Activated CD4-positive, alpha-beta T cell treated with anti-CD3 and anti-CD28 coated beads, Interleukin-2, amount 10 ng/mL, durations not matched to agents 7 days and 5 days (primary cell): Measurements from ENCODE around the gene SUGP1. TPM values are rescaled to one million over a fixed set of nuclear protein-coding genes. Genes with fewer than 3 reads are reported as not detected.

ENCODE experiments used
- CTCF ChIA-PET: fragments of 350-600 bp; sonication (Branson Sonifier 250); formaldehyde crosslinking; loops from one replicate; lab custom pipeline; 2021; ENCODE audit warnings: antibody characterized with exemption; lab: Charles Lee
- POLR2A ChIA-PET: fragments of 350-600 bp; sonication (Branson Sonifier 250); formaldehyde crosslinking; loops from one replicate; lab custom pipeline; 2021; ENCODE audit warnings: antibody characterized with exemption; lab: Charles Lee
- DNase-seq: peaks from one replicate; pipeline ENCODE4 v3.0.0-alpha.2; 2020
- H3K27ac Mint-ChIP-seq: one replicate; pipeline ENCODE4 v1.8.0; 2021; ENCODE audit warnings: mild to moderate bottlenecking, moderate library complexity, mixed read lengths
- H3K27me3 Mint-ChIP-seq: one replicate; pipeline ENCODE4 v1.8.0; 2021; ENCODE audit warnings: mixed read lengths
- H3K36me3 Mint-ChIP-seq: one replicate; pipeline ENCODE4 v1.8.0; 2021; ENCODE audit warnings: low read depth, mixed read lengths
- H3K4me1 Mint-ChIP-seq: one replicate; pipeline ENCODE4 v1.8.0; 2021; ENCODE audit warnings: mixed read lengths
- H3K4me3 Mint-ChIP-seq: one replicate; pipeline ENCODE4 v1.8.0; 2021; ENCODE audit warnings: mild to moderate bottlenecking, moderate library complexity, mixed read lengths
- H3K9me3 Mint-ChIP-seq: one replicate; pipeline ENCODE4 v1.8.0; 2021; ENCODE audit warnings: mixed read lengths
- total RNA-seq, 2 experiments: library from RNA; stranded (reverse); gene quantifications; one replicate each; pipeline ENCODE4 v1.2.3, GENCODE V29; 2021

Gene SUGP1
- total RNA-seq, 2 experiments from 2014 or later = 70.8 to 73.1 TPM

GRCh38 chr19:19305696-19306095 is 14.6 kb downstream of the SUGP1 start:
- H3K4me1 Mint-ChIP-seq = no peaks in the 10 kb centered on the region
- H3K4me3 Mint-ChIP-seq = no peak overlapping the region
- no peaks in the 10 kb centered on the region for H3K9me3 Mint-ChIP-seq
- peaks cover 32% of the 10 kb centered on the region for H3K36me3 Mint-ChIP-seq
- no peak for DNase-seq
- H3K27ac Mint-ChIP-seq = no peak overlapping the region
- no peaks in the 10 kb centered on the region for H3K27me3 Mint-ChIP-seq
- ChIA-PET CTCF (no interaction called here), POLR2A (no interaction called here)

DNA sequence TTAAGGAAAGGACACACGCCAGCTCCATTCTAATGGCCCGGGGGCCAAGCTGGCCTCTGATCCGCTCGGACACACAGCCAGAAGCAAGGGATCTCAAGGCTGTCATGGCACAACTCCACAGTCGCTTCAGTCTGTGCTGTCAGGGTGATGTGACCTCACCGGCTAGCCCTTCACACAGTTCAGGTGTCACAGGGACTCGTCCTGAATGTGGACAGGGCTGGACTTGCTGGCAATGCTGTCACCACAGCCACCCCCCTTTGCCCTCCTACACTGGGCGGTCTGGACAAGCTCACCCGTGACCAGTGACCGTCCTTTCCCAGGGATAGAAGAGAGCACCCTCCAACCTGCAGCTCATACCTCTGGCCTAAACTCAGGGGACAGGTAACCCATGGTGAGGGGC is 15.2 kb downstream of the SUGP1 start:
- Mint-ChIP-seq H3K4me1 (no peaks in the 10 kb centered on the region), H3K27me3 (no peaks in the 10 kb centered on the region), H3K36me3 (peaks cover 28% of the 10 kb centered on the region), H3K27ac (no peak overlapping the region), H3K9me3 (no peaks in the 10 kb centered on the region), H3K4me3 (no peak overlapping the region)
- DNase-seq = no peak
- ChIA-PET POLR2A (no interaction called here), CTCF (interaction anchor here (1.1 kb wide), 1 partner anchor 17 kb away, joined by 3 read pairs; no protein-coding TSS in a partner anchor)

- H3K27me3 Mint-ChIP-seq = no peaks in the 10 kb centered on the region
- H3K9me3 Mint-ChIP-seq = no peaks in the 10 kb centered on the region
- no peak for DNase-seq
- H3K27ac Mint-ChIP-seq = no peak overlapping the region
- H3K36me3 Mint-ChIP-seq = peaks cover 24% of the 10 kb centered on the region
- no peaks in the 10 kb centered on the region for H3K4me1 Mint-ChIP-seq
- no peak overlapping the region for H3K4me3 Mint-ChIP-seq
- POLR2A ChIA-PET = no interaction called here
- CTCF ChIA-PET = interaction anchor here (0.6 to 1.1 kb wide), 2 partner anchors 16 to 45 kb away, joined by 3 read pairs; no protein-coding TSS in a partner anchor
These were observed 15.9 kb downstream of the SUGP1 start for GRCh38 chr19:19304186-19304965.

DNA sequence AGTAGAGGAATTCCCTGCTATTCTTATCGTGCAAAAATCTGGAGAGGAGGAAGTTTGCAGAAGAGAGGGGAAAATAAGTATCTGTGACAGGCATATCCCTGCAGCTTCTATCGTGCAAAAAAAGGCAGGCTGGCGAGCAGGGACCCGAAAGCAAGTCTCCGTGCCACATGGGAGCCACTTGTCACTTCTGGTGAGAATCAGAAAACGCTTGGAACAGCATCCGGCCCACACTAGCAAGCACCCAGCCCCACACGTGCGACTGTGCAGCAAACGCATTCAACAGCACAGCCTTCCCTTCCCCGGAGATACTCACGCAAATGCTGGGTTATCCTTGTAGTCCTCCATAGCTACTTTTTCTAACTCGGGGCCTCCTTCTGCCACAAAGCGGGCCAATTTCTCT is 16.9 kb downstream of the SUGP1 start:
- Mint-ChIP-seq H3K36me3 (peaks cover 21% of the 10 kb centered on the region), H3K27ac (no peak overlapping the region), H3K9me3 (no peaks in the 10 kb centered on the region), H3K4me3 (no peak overlapping the region), H3K4me1 (no peaks in the 10 kb centered on the region), H3K27me3 (no peaks in the 10 kb centered on the region)
- DNase-seq = no peak
- POLR2A ChIA-PET = no interaction called here
- CTCF ChIA-PET = interaction anchor here (0.6 kb wide), 1 partner anchor 331 kb away, joined by 5 read pairs; no protein-coding TSS in a partner anchor

DNA sequence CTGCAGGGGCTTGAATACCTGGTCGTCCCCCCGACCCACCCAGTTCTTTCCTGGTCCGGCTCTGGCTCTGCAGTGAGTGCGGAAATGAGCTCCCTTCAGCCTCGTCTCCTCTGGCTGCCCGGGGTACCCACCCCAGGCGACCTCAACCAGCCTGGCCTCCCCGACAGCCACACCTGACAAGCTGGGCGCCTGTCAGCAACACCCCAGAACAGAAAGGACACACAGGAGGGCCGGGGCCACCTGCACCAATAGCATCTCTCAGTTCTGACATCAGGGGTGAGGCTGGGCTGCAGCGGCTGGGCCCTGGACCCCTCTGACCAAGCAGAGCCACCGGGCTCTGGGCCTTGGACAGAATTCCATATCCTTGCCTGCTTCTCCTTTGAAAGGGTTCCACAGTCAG is 19.7 kb downstream of the SUGP1 start:
- DNase-seq = no peak
- POLR2A ChIA-PET = no interaction called here
- Mint-ChIP-seq H3K4me3 (no peak overlapping the region), H3K36me3 (peaks cover 20% of the 10 kb centered on the region), H3K9me3 (no peaks in the 10 kb centered on the region), H3K27me3 (no peaks in the 10 kb centered on the region), H3K27ac (no peak overlapping the region), H3K4me1 (no peaks in the 10 kb centered on the region)
- CTCF ChIA-PET = no interaction called here

DNA sequence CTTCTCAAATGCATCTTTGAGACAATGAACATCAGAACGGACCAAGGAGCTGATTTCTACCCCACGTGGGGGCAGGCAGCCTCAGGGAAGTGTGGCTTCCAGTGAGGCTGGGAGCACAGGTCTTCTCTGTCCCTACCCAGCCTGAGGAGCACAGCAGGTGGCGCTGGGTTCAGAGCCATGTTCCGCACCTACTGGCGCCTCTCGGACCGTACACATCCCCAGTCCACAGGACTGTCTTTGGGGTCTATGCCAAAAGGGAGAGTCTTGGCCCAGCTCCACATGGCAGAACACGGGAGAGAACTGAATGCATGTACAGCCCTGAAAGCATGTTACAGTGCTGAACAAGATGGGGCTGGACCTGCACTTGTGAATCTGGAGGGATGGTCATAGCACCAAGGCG is 22.6 kb downstream of the SUGP1 start:
- no peak overlapping the region for H3K27ac Mint-ChIP-seq
- no peaks in the 10 kb centered on the region for H3K4me1 Mint-ChIP-seq
- no peaks in the 10 kb centered on the region for H3K9me3 Mint-ChIP-seq
- ChIA-PET CTCF (no interaction called here), POLR2A (no interaction called here)
- DNase-seq = no peak
- H3K36me3 Mint-ChIP-seq = peaks cover 34% of the 10 kb centered on the region
- no peak overlapping the region for H3K4me3 Mint-ChIP-seq
- H3K27me3 Mint-ChIP-seq = no peaks in the 10 kb centered on the region

- no peaks in the 10 kb centered on the region for H3K27me3 Mint-ChIP-seq
- peaks cover 39% of the 10 kb centered on the region for H3K36me3 Mint-ChIP-seq
- no peaks in the 10 kb centered on the region for H3K9me3 Mint-ChIP-seq
- ChIA-PET CTCF (no interaction called here), POLR2A (no interaction called here)
- no peak for DNase-seq
- no peak overlapping the region for H3K4me3 Mint-ChIP-seq
- no peak overlapping the region for H3K27ac Mint-ChIP-seq
- H3K4me1 Mint-ChIP-seq = no peaks in the 10 kb centered on the region
These were observed 23.2 kb downstream of the SUGP1 start for GRCh38 chr19:19296953-19297689.

- H3K27ac Mint-ChIP-seq = no peak overlapping the region
- ChIA-PET POLR2A (no interaction called here), CTCF (interaction anchor here (0.7 kb wide), 1 partner anchor 271 kb away, joined by 5 read pairs; no protein-coding TSS in a partner anchor)
- no peaks in the 10 kb centered on the region for H3K9me3 Mint-ChIP-seq
- no peaks in the 10 kb centered on the region for H3K4me1 Mint-ChIP-seq
- H3K4me3 Mint-ChIP-seq = no peak overlapping the region
- no peaks in the 10 kb centered on the region for H3K27me3 Mint-ChIP-seq
- peaks cover 43% of the 10 kb centered on the region for H3K36me3 Mint-ChIP-seq
- no peak for DNase-seq
These were observed 25.4 kb downstream of the SUGP1 start for GRCh38 chr19:19294914-19295313.

- Mint-ChIP-seq H3K36me3 (peaks cover 48% of the 10 kb centered on the region), H3K9me3 (no peaks in the 10 kb centered on the region), H3K4me1 (no peaks in the 10 kb centered on the region), H3K4me3 (no peak overlapping the region), H3K27ac (no peak overlapping the region), H3K27me3 (no peaks in the 10 kb centered on the region)
- ChIA-PET CTCF (no interaction called here), POLR2A (no interaction called here)
- DNase-seq = no peak
These were observed 27.7 kb downstream of the SUGP1 start for GRCh38 chr19:19292607-19293006.

- ChIA-PET CTCF (interaction anchor here (1.1 kb wide), 1 partner anchor 14 kb away, joined by 3 read pairs; no protein-coding TSS in a partner anchor), POLR2A (no interaction called here)
- Mint-ChIP-seq H3K9me3 (peaks cover 3% of the 10 kb centered on the region), H3K27me3 (no peaks in the 10 kb centered on the region), H3K4me1 (no peaks in the 10 kb centered on the region), H3K4me3 (no peak overlapping the region), H3K36me3 (peaks cover 30% of the 10 kb centered on the region), H3K27ac (no peak overlapping the region)
- DNase-seq = no peak
These were observed 34.6 kb downstream of the SUGP1 start for GRCh38 chr19:19285686-19286085.

DNA sequence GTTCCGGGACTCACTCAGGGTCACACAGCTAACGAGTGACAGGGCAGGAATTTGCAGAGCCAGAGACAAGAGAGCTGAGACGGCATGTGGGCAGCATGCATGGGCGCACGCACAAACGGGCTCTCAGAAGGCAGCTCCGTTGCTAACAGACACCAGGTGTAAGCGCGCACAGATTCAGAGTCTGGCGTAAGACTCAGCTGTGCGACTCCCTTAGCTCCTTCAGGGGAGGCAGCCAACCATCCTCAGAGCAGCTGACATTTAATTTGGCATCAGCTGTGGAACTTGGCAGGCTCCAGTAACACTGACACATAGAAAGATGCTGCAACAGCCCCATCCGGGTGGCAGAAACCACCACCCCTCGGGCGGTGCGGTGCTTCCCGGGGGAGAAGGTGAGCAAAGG is 39.7 kb downstream of the SUGP1 start:
- POLR2A ChIA-PET = interaction anchor here (0.7 kb wide), 1 partner anchor 88 kb away, joined by 3 read pairs; no protein-coding TSS in a partner anchor
- H3K9me3 Mint-ChIP-seq = peaks cover 3% of the 10 kb centered on the region
- CTCF ChIA-PET = interaction anchor here (0.6 kb wide), 1 partner anchor 107 kb away, joined by 4 read pairs; no protein-coding TSS in a partner anchor

DNA sequence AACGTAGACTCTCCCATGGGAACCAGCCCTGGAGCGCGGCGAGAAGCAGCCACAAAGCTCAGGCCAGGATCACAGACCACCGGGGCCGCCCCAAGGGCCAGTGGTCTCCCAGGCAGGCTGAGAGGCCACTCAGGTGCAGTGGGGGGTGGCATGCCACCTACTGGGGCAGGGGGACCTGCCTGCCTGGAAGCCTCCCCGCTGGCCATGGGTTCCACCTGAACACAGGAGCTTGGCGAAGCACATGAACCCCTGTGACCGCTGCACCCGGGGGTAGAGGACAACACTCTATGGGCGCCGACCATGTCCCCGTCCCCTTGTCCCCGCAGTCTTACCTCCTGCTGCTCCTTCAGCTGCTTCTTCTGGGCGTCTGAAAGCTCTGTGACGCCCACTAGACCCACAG is 40.5 kb downstream of the SUGP1 start:
- ChIA-PET CTCF (no interaction called here), POLR2A (no interaction called here)
- no peak for DNase-seq
- Mint-ChIP-seq H3K36me3 (peaks cover 16% of the 10 kb centered on the region), H3K27me3 (no peaks in the 10 kb centered on the region), H3K4me3 (no peak overlapping the region), H3K4me1 (no peaks in the 10 kb centered on the region), H3K9me3 (peaks cover 3% of the 10 kb centered on the region), H3K27ac (no peak overlapping the region)

More for the DNA sequence above, 39.7 kb downstream of the SUGP1 start:
- Mint-ChIP-seq H3K27me3 (no peaks in the 10 kb centered on the region), H3K36me3 (peaks cover 18% of the 10 kb centered on the region), H3K27ac (no peak overlapping the region), H3K4me1 (no peaks in the 10 kb centered on the region), H3K4me3 (no peak overlapping the region)
- DNase-seq = no peak

DNA sequence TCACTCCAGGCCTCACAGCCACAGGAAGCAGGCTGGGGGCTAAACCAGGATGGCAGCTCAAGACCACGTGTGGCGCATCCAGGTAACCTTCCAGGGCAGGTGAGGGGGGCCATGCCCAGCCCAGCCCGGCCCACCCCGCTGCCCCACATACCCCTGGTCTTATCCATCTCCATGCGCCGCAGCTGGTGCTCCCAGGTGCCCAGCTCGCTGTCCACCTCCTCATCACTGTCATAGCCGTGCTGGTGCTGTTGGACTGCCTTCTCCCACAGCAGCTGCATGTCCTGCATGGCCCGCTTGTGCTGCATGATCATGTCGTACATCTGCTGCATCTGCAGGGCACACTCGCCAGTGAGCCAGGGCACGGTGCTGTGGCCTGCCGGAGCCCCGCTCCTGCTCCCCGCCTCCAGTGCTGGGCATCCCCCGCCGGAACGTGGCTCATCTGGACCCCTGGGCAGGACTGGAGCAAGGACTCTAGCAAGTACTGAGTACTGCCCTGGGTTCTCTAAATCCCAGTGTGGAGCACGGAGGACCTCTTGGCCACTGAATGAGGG is 41.2 kb downstream of the SUGP1 start:
- Mint-ChIP-seq H3K9me3 (no peaks in the 10 kb centered on the region), H3K27me3 (peaks cover 2% of the 10 kb centered on the region), H3K36me3 (peaks cover 11% of the 10 kb centered on the region), H3K27ac (no peak overlapping the region), H3K4me1 (no peaks in the 10 kb centered on the region), H3K4me3 (no peak overlapping the region)
- DNase-seq = no peak
- POLR2A ChIA-PET = no interaction called here
- CTCF ChIA-PET = interaction anchor here (0.5 to 1.9 kb wide), 2 partner anchors 9 to 83 kb away, joined by 3 to 5 read pairs; no protein-coding TSS in a partner anchor
